H1 (cell line): Measurements from ENCODE around the gene SLC5A10. TPM values are rescaled to one million over a fixed set of nuclear protein-coding genes. Genes with fewer than 3 reads are reported as not detected.

Source experiments
- CTCF ChIA-PET: fragments of 300-600 bp; sonication (Branson Sonifier 250); formaldehyde crosslinking; loops from one replicate; lab custom pipeline; 2021; ENCODE audit not compliant: partially characterized antibody; lab: Charles Lee
- POLR2A ChIA-PET: fragments of 300-600 bp; sonication (Branson Sonifier 250); formaldehyde crosslinking; loops from one replicate; lab custom pipeline; 2021; ENCODE audit warnings: inconsistent platforms; ENCODE audit not compliant: partially characterized antibody; lab: Charles Lee
- DNase-seq, 2 experiments: peaks; one replicate each; pipeline versions ENCODE4 v3.0.0 to v3.0.0-alpha.2; 2010 to 2022; ENCODE audit warnings: low spot score in 2 of 2, low read depth in 1 of 2, mixed read lengths in 1 of 2
- FAIRE-seq: peaks from 2 replicates; lab custom pipeline; 2011; peaks lifted over from hg19 to GRCh38; lab: Jason Lieb, UNC
- H2AFZ ChIP-seq: 2 replicates; pipeline ENCODE4 v1.8.1; 2012; ENCODE audit warnings: low read length, inconsistent platforms
- H2AK5ac ChIP-seq: 2 replicates; pipeline ENCODE4 v1.6.1; 2013; ENCODE audit warnings: low read depth, low read length
- H2BK120ac ChIP-seq: replicated peaks from 2 replicates; pipeline ENCODE3; 2013; ENCODE audit warnings: low read depth, low read length, inconsistent platforms
- H2BK12ac ChIP-seq: 2 replicates; pipeline ENCODE4 v1.6.1; 2013; ENCODE audit warnings: low read depth, low read length
- H2BK15ac ChIP-seq: 2 replicates; pipeline ENCODE4 v1.6.1; 2013; ENCODE audit warnings: low read length
- H2BK20ac ChIP-seq: 2 replicates; pipeline ENCODE4 v1.6.1; 2013; ENCODE audit warnings: low read length
- H2BK5ac ChIP-seq: 2 replicates; pipeline ENCODE4 v1.6.1; 2013; ENCODE audit warnings: low read depth, low read length
- H3K14ac ChIP-seq: 2 replicates; pipeline ENCODE4 v1.6.1; 2013; ENCODE audit warnings: inconsistent platforms; ENCODE audit not compliant: insufficient read length
- H3K18ac ChIP-seq: 2 replicates; pipeline ENCODE4 v1.6.1; 2013; ENCODE audit warnings: low read length; ENCODE audit errors: extremely low read depth
- H3K23ac ChIP-seq: 2 replicates; pipeline ENCODE4 v1.6.1; 2013; ENCODE audit warnings: inconsistent platforms; ENCODE audit not compliant: insufficient read length
- H3K23me2 ChIP-seq: 2 replicates; pipeline ENCODE4 v1.6.1; 2013; ENCODE audit warnings: low read depth, low read length
- H3K27ac ChIP-seq: 2 replicates; pipeline ENCODE4 v1.6.1; 2011; ENCODE audit warnings: low read depth, low read length, inconsistent platforms
- H3K27me3 ChIP-seq, 4 experiments: replicated peaks in 1 of 4; 1 replicate in 1 of 4; 2 replicates in 3 of 4; pipeline versions ENCODE4 v1.6.1 to v1.8.1; 2011 to 2013; ENCODE audit warnings: low read length in 3 of 4, mild to moderate bottlenecking in 3 of 4, inconsistent platforms in 2 of 4, mixed read lengths in 2 of 4, moderate library complexity in 1 of 4; ENCODE audit not compliant: control insufficient read depth in 3 of 4, insufficient read depth in 3 of 4; ENCODE audit errors: extremely low read depth in 1 of 4
- H3K36me3 ChIP-seq, 4 experiments: 2 replicates each; pipeline versions ENCODE4 v1.6.1 to v1.8.1; 2011 to 2013; ENCODE audit warnings: mild to moderate bottlenecking in 4 of 4, low read length in 3 of 4, moderate library complexity in 2 of 4, control low read depth in 1 of 4, inconsistent platforms in 1 of 4; ENCODE audit not compliant: insufficient read depth in 4 of 4, control insufficient read depth in 2 of 4
- H3K4ac ChIP-seq: replicated peaks from 2 replicates; pipeline ENCODE3; 2013; ENCODE audit warnings: low read length, low read depth, mixed read lengths, inconsistent platforms; ENCODE audit not compliant: insufficient read length
- H3K4me1 ChIP-seq, 4 experiments: replicated peaks in 1 of 4; 1 replicate in 1 of 4; 2 replicates in 3 of 4; pipeline versions ENCODE4 v1.6.1 to v1.8.1; 2011 to 2013; ENCODE audit warnings: low read length in 3 of 4, inconsistent platforms in 2 of 4, mixed read lengths in 1 of 4; ENCODE audit not compliant: insufficient read depth in 4 of 4, control insufficient read depth in 3 of 4
- H3K4me2 ChIP-seq, 2 experiments: 2 replicates each; pipeline versions ENCODE4 v1.6.1 to v1.8.1; 2011 to 2013; ENCODE audit warnings: low read depth in 2 of 2, low read length in 2 of 2, control low read depth in 1 of 2, inconsistent platforms in 1 of 2, mild to moderate bottlenecking in 1 of 2; ENCODE audit not compliant: insufficient read depth in 1 of 2
- H3K4me3 ChIP-seq, 4 experiments: fragments of 200-600, 300-600 bp in 1 of 4; sonication (generic), shearing (Covaris generic), sonication (Bioruptor Twin) in 1 of 4; 2 replicates each; pipeline versions ENCODE4 v1.5.1 to v1.8.1; 2011 to 2016; ENCODE audit warnings: low read length in 4 of 4, low read depth in 3 of 4, control low read depth in 2 of 4, inconsistent platforms in 2 of 4, mild to moderate bottlenecking in 2 of 4, mixed read lengths in 1 of 4, moderate library complexity in 1 of 4; ENCODE audit not compliant: insufficient read depth in 2 of 4; ENCODE audit errors: extremely low read depth in 1 of 4
- H3K56ac ChIP-seq: replicated peaks from 2 replicates; pipeline ENCODE3; 2013; ENCODE audit warnings: low read depth, mild to moderate bottlenecking, mixed read lengths, low read length, inconsistent platforms; ENCODE audit not compliant: insufficient read length
- H3K79me1 ChIP-seq: 2 replicates; pipeline ENCODE4 v1.6.1; 2013; ENCODE audit warnings: low read depth, low read length, control low read depth
- H3K79me2 ChIP-seq, 2 experiments: 2 replicates each; pipeline versions ENCODE4 v1.6.1 to v1.8.1; 2012 to 2013; ENCODE audit warnings: low read length in 2 of 2, mild to moderate bottlenecking in 2 of 2, inconsistent platforms in 1 of 2; ENCODE audit not compliant: insufficient read depth in 2 of 2, control insufficient read depth in 1 of 2
- H3K9ac ChIP-seq, 4 experiments: replicated peaks in 1 of 4; 1 replicate in 1 of 4; 2 replicates in 3 of 4; pipeline versions ENCODE4 v1.6.1 to v1.8.1; 2011 to 2013; ENCODE audit warnings: low read depth in 3 of 4, low read length in 3 of 4, control low read depth in 2 of 4, mild to moderate bottlenecking in 2 of 4, moderate library complexity in 2 of 4, inconsistent platforms in 1 of 4; ENCODE audit errors: extremely low read depth in 1 of 4
- H3K9me3 ChIP-seq, 2 experiments: 2 replicates each; pipeline versions ENCODE4 v1.6.1 to v1.8.1; 2012 to 2013; ENCODE audit warnings: mild to moderate bottlenecking in 2 of 2, moderate library complexity in 2 of 2, control low read depth in 1 of 2, inconsistent platforms in 1 of 2, low read depth in 1 of 2, low read length in 1 of 2, mixed read lengths in 1 of 2; ENCODE audit not compliant: insufficient read depth in 2 of 2
- H4K20me1 ChIP-seq, 2 experiments: replicated peaks in 1 of 2; 2 replicates each; pipeline versions ENCODE3 to v1.8.1; 2011 to 2013; ENCODE audit warnings: inconsistent platforms in 2 of 2, low read length in 2 of 2, mild to moderate bottlenecking in 1 of 2; ENCODE audit not compliant: insufficient read depth in 2 of 2, control insufficient read depth in 1 of 2
- H4K5ac ChIP-seq: 2 replicates; pipeline ENCODE4 v1.6.1; 2013; ENCODE audit warnings: low read length, low read depth, mixed read lengths, inconsistent platforms; ENCODE audit not compliant: insufficient read length
- H4K8ac ChIP-seq: 2 replicates; pipeline ENCODE4 v1.8.0; 2013; ENCODE audit warnings: mild to moderate bottlenecking, moderate library complexity, low read length, inconsistent platforms; ENCODE audit not compliant: insufficient read depth; ENCODE audit errors: extremely low read depth
- H4K91ac ChIP-seq: replicated peaks from 2 replicates; pipeline ENCODE3; 2013; ENCODE audit warnings: low read length, mixed read lengths, inconsistent platforms; ENCODE audit not compliant: insufficient read length
- CTBP2 ChIP-seq: IDR thresholded peaks from 2 replicates; pipeline ENCODE4 v1.7.0; 2011; ENCODE audit warnings: borderline replicate concordance, mild to moderate bottlenecking, moderate library complexity, mixed read lengths, low read length; ENCODE audit not compliant: insufficient read depth, insufficient read length
- HDAC2 ChIP-seq, 2 experiments: fragments of 300-600 bp in 1 of 2; sonication (generic) in 1 of 2; IDR thresholded peaks; 2 replicates each; pipeline ENCODE4 v1.6.1; 2011 to 2012; ENCODE audit warnings: low read depth in 2 of 2, low read length in 2 of 2, mild to moderate bottlenecking in 2 of 2, moderate library complexity in 2 of 2, borderline replicate concordance in 1 of 2, inconsistent platforms in 1 of 2
- POU5F1 ChIP-seq: IDR thresholded peaks from 2 replicates; pipeline ENCODE4 v1.6.1; 2011; ENCODE audit warnings: low read depth, mild to moderate bottlenecking, low read length, moderate library complexity
- SUZ12 ChIP-seq: fragments of 200-600 bp; sonication (generic); IDR thresholded peaks from 2 replicates; pipeline ENCODE4 v1.6.1; 2012; ENCODE audit warnings: mild to moderate bottlenecking, inconsistent platforms, low read length, moderate library complexity, mixed read lengths
- WGBS, 2 experiments: shearing (Covaris generic) in 1 of 2; methylation state at CpG; one replicate each; pipeline versions ENCODE4 v1.1.6 to v1.1.7; 2013 to 2015; ENCODE audit warnings: low lambda C conversion rate in 2 of 2, mixed read lengths in 2 of 2, inconsistent platforms in 1 of 2, low coverage in 1 of 2, missing lambda C conversion rate in 1 of 2; ENCODE audit not compliant: insufficient replicate concordance in 2 of 2, insufficient coverage in 1 of 2, insufficient read length in 1 of 2; ENCODE audit errors: extremely low coverage in 1 of 2, missing lambda C conversion rate in 1 of 2; 5-methylcytosine and 5-hydroxymethylcytosine counted together
- polyA plus RNA-seq, 7 experiments: library from polyadenylated mRNA; depleted of rRNA in 3 of 7; stranded (reverse) in 5 of 7; unstranded in 2 of 7; fragments of >200 nt in 5 of 7; fragments of 200-250 nt in 2 of 7; gene quantifications; 1 replicate in 5 of 7; 2 replicates in 1 of 7; 4 replicates in 1 of 7; pipeline versions ENCODE4 v1.2.1 to v1.2.3, GENCODE V29; 2011 to 2013; ENCODE audit warnings: missing spikeins in 2 of 7, mixed read lengths in 2 of 7
- total RNA-seq: library from RNA; stranded (reverse); fragmentation: NEBNext Ultra II Directional; extraction: Animal tissue kit (Norgen Biotek cat#: 25700); gene quantifications from 2 replicates; pipeline ENCODE4 v1.2.1, GENCODE V29; 2021

The SLC5A10 gene
- total and polyA plus RNA-seq, 2 of the 8 experiments (the other 6 are each of a cell fraction or from before 2014, with no cell fraction given): 0.05 to 0.11 TPM

DNA sequence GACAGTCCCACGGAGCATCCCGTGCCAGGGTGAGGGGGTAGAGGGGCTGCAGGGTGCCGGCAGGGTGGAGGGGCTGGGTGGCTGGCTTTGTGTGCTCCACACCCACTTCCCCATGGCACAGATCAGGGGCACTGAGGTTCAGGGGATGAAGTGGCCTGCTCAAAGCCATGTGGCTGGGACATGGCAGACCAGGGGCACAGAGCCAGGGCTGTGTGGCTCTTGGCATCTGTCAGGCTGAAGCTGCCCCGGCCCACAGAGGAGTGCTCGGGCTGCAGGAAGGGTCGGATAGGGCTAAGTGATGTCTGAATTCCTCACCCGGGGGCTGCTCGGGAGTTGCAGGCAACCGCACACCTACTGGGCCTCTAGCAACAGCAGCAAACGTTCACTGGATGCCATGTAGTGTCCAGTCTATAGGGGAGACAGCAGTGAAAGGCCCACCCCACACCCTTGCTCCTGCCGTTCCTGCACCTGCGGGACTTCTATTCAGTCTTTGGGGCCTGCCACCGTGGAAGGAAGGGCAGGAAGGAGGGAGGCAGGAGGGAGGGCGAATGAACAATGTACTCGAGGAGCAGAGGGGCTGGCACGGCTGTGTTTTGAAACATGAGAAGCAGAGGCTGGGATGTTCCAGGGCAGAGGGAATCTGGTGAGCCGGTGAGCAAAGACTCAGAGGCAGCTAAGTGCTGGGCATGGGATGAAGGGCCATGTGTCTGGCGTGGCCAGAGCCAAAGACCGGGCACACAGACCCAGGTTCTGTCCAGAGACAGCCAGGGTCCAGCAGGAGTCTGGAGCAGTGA lies 15.1 kb downstream of the SLC5A10 start:
- no peak for FAIRE-seq

More for the DNA sequence above, 15.1 kb downstream of the SLC5A10 start:
- no peak overlapping the region for H4K91ac ChIP-seq
- H3K79me2 ChIP-seq: no peaks in the 10 kb centered on the region
- peak overlapping the region; percentile 43; the same call in 1 of the 2 replicates for H2AK5ac ChIP-seq
- no peaks in the 10 kb centered on the region; the same call in 1 of the 2 replicates for H3K79me1 ChIP-seq
- no peak overlapping the region for H2AFZ ChIP-seq
- H4K20me1 ChIP-seq: peaks cover 0 to 6% of the 10 kb centered on the region in 2 experiments
- peak overlapping the region; percentile 62; the same call in 1 of the 2 replicates for H4K8ac ChIP-seq
- H3K18ac ChIP-seq: no peak overlapping the region; the same call in 1 of the 2 replicates
- no peak overlapping the region for H3K9ac ChIP-seq
- no peak overlapping the region for H2BK120ac ChIP-seq
- no peak overlapping the region for H2BK20ac ChIP-seq
- peak overlapping the region; percentile 48; the same call in 1 of the 2 replicates for H2BK5ac ChIP-seq
- TF ChIP-seq HDAC2 (IDR thresholded peaks at IDR 0.05; ENCODE audit: borderline replicate concordance in 1 of 2, low read depth in 2 of 2, low read length in 2 of 2) (no peak), POU5F1 (no peak), SUZ12 (no peak), CTBP2 (no peak)
- 0 out of 4 replicates have a peak overlapping the region, but pooled peaks of 1 of the 2 experiments have one; percentile 21 for H3K4me2 ChIP-seq
- H3K14ac ChIP-seq: no peak overlapping the region
- H3K27ac ChIP-seq: peak overlapping the region; percentile 33; the same call in 1 of the 2 replicates
- H3K4me3 ChIP-seq: no peak overlapping the region
- 59% methylated on average over 18 of the region's 19 CpGs; no CpG with 5 or more reads in 1 of the 2 experiments for WGBS, 2 experiments
- no peaks in the 10 kb centered on the region for H3K27me3 ChIP-seq
- peak in 1 of 2 experiments; percentile 66 for DNase-seq
- ChIA-PET CTCF (interaction anchor here (1.6 kb wide), 1 partner anchor 35 kb away, joined by 4 read pairs; no protein-coding TSS in a partner anchor), POLR2A (interaction anchor here (1.1 kb wide), 1 partner anchor 9 kb away, joined by 3 read pairs; no protein-coding TSS in a partner anchor)
- no peaks in the 10 kb centered on the region for H3K9me3 ChIP-seq
- peaks cover 4 to 9% (median 7%) of the 10 kb centered on the region in 4 experiments; a peak in 5 of 8 replicates for H3K36me3 ChIP-seq
- no peaks in the 10 kb centered on the region for H3K23me2 ChIP-seq
- no peak overlapping the region for H3K56ac ChIP-seq
- no peak overlapping the region for H4K5ac ChIP-seq
- H2BK12ac ChIP-seq: no peak overlapping the region
- peaks cover 0 to 31% (median 18%) of the 10 kb centered on the region in 4 experiments; a peak in 6 of 7 replicates for H3K4me1 ChIP-seq
- no peak overlapping the region for H3K23ac ChIP-seq
- peak overlapping the region; percentile 70 for H3K4ac ChIP-seq
- H2BK15ac ChIP-seq: peak overlapping the region; percentile 61; the same call in 1 of the 2 replicates
